GM10266 (cell line): ENCODE data around the gene HDAC1.
"Not testable (repeated sequence)": the region's sequence is repeated elsewhere in the genome, so short reads cannot be mapped to it uniquely, and the experiment has no call there.

Experiments used
- DNase-seq: peaks from one replicate; pipeline ENCODE4 v3.0.0; 2012; ENCODE audit errors: extremely low spot score
- TF ChIP-seq, protein P1 (sequence below): IDR thresholded peaks from 2 replicates; pipeline ENCODE4 v1.5.1; 2012; ENCODE audit warnings: mild to moderate bottlenecking, low read depth; ENCODE audit not compliant: control insufficient read depth, insufficient read depth; ENCODE audit errors: missing control alignments

Gene HDAC1

DNA sequence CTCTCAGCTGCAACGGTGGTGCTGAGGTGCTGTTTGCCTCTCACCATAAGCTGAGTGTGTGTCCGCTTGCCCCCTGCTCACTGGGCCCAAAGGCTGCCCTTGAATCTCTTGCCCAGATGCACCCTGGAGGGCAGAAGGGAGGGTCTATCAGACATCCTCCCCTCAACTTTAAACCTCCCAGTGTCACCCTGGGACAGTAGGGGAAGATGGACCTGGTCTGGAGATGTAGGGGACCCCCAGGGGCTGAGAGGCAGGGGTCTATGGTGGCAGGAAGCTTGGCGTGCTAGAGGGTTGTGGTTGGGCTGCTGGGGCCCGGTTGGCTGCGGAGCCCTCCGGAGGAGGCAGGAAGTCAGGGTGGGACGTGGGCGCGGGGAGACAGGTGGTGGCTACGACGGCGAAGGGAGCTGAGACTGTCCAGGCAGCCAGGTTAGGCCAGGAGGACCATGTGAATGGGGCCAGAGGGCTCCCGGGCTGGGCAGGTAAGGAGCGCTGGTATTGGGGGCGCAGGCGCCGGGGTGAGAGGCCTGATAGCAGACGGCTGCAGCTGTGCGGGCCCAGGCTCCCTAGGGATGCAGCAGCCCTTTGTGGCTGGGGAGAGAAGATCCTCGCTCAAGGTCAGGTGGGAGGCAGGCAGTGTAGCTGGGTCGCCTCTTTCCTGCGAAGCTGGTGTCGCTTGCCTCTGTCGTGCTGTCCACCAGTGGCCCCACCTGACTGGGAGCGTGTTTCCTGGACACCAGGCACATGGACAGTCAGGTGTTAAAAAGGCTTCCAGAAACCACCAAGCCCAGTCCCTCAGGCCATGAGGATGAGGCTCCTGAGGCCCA, 40.8 kb upstream of the HDAC1 start, which contains the start of gene LCK:
Gene LCK, plus strand, starts transcription at position 373 of the 824 bp plus-strand sequence. CDS start 23,065 bp downstream, outside the sequence.
- DNase-seq, result peak; percentile 63
- TF ChIP-seq, protein P1, sequence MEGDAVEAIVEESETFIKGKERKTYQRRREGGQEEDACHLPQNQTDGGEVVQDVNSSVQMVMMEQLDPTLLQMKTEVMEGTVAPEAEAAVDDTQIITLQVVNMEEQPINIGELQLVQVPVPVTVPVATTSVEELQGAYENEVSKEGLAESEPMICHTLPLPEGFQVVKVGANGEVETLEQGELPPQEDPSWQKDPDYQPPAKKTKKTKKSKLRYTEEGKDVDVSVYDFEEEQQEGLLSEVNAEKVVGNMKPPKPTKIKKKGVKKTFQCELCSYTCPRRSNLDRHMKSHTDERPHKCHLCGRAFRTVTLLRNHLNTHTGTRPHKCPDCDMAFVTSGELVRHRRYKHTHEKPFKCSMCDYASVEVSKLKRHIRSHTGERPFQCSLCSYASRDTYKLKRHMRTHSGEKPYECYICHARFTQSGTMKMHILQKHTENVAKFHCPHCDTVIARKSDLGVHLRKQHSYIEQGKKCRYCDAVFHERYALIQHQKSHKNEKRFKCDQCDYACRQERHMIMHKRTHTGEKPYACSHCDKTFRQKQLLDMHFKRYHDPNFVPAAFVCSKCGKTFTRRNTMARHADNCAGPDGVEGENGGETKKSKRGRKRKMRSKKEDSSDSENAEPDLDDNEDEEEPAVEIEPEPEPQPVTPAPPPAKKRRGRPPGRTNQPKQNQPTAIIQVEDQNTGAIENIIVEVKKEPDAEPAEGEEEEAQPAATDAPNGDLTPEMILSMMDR, result no peak

DNA sequence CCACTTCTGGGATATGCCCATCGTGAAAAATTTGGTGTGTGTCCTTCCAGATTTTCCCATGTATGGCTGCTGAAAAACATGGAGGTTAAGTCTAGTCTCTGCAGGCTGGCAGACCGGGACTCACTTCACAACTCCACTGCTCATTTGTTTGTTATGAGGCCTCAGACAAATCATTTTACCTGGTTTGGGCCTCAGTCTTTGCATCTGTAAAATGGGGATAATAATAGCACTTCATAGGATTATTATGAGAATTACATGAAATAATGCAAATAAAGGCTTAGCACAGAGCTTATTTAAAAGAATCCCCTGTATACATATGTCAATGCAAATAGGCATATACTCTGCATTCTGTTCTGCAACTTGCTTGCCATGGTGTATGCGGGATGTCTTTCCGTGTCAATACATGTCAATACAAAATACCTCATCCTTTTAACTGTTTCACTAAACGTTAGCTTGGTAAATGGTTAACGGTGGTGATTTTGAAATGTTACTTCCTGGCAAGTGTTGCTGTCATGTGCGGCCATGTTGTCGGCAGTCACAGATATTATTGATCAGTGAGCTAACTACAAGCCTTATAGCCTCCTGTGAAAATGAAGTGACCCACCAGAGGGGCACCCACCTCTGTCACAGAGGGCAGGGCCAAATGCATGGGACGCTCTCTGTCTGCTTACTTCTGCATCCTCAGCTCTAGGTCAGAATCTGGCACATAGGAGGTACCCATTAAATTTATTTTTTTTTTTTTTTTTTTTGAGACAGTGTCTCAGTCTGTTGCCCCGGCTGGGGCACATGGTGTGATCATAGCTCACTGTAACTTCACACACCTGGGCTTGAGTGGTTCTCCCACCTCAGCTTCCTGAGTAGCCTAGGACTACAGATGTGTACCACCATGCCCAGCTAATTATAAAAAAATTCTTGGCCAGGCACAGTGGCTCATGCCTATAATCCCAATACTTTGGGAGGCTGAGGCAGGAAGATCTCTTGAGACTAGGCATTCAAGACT, 36.5 kb upstream of the HDAC1 start:
- no peak for DNase-seq
- TF ChIP-seq, protein P1, result no peak

- TF ChIP-seq, protein P1, result no peak
- no peak for DNase-seq
These were observed 35.2 kb upstream of the HDAC1 start for GRCh38 chr1:32256473-32257226.

DNA sequence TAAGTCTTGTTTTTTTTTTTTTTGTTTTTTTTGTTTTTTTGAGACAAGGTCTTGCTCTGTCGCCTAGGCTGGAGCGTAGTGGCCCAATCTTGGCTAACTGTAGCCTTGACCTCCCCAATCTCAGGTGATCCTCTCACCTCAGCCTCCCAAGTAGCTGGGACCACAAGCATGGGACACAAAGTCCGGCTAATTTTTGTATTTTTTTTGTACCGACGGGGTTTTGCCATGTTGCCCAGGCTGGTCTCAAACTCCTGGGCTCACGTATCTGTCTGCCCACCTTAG, 34.7 kb upstream of the HDAC1 start:
- TF ChIP-seq, protein P1, result no peak
- no peak for DNase-seq

DNA sequence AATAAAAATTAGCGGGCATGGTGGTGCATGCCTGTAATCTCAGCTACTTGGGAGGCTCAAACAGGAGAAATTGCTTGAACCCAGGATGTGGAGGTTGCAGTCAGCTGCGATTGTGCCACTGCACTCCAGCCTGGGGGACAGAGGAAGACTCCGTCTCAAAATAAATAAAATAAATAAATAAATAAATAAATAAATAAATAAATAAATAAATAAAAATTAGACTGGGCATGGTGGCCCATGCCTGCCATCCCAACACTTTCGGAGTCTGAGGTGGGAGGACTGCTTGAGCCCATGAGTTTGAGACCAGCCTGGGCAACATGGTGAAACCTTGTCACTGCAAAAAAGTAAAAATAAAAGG, 28.7 kb upstream of the HDAC1 start:
- DNase-seq, result not testable (repeated sequence)

- TF ChIP-seq, protein P1, result no peak
- no peak for DNase-seq
These were observed 28.1 kb upstream of the HDAC1 start for GRCh38 chr1:32263744-32264143.

DNA sequence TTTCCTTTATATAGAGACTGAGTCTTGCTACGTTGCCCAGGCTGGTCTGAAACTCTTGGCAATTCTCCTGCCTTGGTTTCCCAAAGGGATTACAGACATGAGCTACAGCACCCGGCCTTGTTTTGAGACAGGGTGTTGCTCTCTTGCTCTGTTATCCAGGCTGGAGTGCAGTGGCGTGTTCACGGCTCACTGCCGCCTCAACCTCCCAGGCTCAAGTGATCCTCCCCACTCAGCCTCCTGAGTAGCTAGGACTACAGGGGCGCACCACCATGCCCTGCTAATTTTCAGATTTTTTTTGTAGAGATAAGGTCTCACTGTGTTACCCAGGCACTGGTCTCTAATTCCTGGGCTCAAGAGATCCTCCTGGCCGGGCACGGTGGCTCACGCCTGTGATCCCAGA, 26.0 kb upstream of the HDAC1 start:
- TF ChIP-seq, protein P1, result no peak
- no peak for DNase-seq
